ENCODE results near the gene MAPK11.

Gene MAPK11

DNA sequence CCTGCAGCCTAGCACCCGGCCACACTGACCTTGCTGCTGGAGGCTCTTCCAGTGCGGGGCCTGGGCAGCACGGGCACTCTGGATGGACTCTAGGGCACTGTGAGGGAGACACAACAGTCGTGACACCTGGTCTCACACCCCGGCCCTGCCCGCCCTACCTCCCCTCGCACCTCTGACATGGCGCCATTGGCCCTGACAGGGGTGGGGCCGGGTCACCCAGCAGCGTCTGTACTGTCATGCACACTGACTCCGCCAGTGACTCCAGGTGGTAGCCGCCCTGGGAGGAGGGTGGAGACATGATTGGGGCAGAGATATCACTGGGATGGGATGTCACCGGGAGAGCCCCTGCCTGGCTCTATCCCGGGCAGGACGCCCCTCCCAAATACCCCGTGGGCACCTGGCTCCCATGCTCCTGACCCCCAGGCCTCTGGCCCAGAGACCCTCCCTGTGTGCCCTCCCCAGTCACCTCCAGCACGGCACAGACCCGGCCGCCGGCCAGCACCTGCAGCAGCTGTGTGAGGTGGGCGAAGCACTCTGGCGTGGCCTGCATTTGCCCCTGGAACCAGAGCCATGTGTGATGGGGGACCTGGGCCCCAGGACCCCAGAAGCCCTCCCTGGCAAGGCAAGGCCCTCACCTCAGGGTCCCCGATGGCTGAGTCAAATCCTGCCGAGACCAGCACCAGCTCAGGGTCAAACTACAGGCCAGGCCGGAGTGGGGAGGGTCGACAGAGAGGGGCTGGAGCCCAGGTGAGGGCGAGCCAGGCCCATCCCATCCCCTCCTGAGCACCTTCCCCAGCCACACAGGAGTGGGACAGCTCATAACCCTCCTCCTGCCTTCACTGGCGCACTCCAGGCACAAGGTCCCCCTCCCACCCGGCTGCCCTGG lies 21.7 kb downstream of the MAPK11 start:
- DNase-seq (ENCODE audit: low spot score), result no peak

- DNase-seq (ENCODE audit: low spot score), result no peak
Observed at GRCh38 chr22:50247748-50248147, 22.4 kb downstream of the MAPK11 start.

GRCh38 chr22:50246242-50247175 lies 23.7 kb downstream of the MAPK11 start:
- no peak for DNase-seq (ENCODE audit: low spot score)

DNA sequence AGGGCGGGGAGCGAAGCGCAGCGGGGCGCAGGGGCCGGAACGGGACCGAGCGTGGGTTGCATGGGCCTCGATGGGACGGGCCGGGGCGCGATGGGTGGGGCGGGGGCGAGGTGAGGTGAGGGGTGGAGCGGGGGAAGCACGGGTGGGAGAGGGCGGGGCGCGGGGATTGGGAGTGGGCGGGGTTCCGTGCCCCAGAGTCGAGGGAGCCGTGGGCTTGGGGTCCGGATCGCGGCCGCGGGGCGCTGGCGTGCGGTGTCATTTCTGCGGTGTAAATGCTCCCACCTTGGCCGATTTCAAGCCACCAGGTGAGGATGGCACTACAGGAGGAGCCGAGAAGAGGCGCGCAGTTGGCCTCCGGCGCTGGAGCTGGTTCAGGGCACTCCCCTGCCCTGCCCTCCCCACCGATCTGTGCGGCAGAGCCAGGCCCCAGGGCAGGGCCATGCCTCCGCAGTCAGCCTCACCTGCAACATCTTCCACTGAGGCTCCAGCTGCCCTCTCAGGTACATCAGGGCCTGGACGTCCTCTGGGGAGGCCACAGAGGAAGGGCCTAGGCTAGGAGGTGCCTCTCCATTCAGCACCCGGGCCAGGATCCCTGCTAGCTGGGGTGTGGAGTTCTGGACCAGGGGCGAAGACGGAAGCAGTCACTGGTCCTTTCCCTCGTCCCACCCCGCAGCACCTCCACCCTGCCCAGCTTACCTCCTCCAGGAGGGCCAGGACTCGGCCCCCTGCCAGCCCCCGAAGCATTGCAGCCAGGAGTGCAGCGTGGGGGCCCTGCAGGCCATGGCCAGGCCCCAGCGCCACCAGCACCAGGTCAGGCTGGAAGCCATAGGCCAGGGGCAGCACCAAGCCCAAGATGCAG lies 24.7 kb downstream of the MAPK11 start:
- no peak for DNase-seq (ENCODE audit: low spot score)

DNA sequence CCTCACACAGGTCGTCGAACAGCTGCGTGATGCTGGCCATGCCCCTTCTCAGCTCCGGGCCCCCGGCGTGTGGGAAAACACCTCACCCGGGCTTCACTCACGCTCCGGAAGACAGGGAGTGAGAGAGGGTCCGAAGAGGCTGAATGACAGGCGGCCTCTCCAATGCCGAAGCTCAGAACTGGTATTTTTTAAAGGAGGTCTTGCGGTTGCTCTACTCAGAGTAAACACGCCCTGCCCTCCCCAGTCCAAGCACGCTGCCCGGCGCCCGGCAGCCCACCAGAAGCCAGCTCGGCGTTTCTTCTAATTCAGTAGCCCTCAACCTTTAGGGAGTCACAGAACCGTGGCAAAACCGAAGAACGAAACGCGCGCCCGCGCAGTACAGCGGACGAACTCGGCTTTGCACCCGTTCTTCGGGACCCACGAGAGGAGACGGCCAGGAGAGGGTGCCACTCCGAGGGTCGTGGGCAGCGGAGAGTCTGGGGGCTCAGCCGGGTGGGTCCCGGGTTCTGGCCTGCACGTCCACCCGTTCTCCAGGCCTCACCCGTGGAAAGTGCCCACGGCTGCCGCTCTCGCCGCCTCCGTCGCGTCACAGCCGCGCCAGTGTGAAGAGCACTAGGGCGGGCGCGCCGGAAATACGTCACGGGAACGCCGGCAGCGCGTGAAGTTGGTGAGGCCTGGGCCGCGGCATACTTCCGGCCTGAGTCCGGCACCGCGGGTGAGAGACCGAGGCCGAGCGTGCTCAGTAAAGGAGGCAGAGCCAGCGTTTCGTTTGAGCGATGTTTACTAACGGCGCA lies 25.6 kb downstream of the MAPK11 start, which contains the start of gene TUBGCP6:
TUBGCP6 (minus strand) TSS at position 604 of the 794 bp plus-strand sequence; CDS start at position 40, 564 bp downstream.
- DNase-seq (ENCODE audit: low spot score), result peak; percentile 90

DNA sequence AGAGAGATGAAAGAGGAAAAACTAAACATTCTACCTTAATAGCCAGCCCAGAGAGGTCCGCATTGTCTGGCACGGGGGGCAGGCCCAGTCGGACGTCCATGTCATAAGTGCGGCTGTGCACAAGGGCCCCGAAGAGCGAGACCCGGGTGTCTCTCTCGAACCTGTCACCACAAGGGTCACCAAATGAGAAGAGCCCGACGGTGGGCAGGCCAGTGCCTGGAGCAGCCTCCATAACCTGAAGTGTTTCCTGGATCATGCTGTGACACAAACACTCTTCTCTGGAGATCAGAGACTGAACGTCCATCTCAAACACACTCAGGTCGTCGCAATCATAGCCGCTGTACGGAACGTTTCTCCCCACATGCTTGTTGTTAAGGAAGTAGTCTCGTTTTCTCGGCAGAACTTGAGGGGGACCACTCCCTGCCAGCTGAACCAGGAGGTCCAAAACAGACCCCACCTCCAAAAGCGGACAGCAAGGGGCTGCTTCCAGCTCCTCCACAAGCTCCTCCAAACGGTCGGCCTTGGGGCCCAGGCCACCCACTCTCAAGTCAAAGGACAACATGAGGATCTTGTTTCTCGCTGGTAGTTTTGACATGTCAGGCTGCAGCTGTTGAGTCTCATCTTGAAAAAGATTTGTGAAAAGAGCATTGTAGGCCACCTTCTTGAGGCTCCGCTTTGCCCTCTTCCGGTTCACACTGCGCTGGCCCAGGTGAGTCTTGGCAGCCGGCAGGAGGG lies 26.3 kb downstream of the MAPK11 start:
- no peak for DNase-seq (ENCODE audit: low spot score)

GRCh38 chr22:50242406-50242949 lies 27.7 kb downstream of the MAPK11 start:
- no peak for DNase-seq (ENCODE audit: low spot score)

DNA sequence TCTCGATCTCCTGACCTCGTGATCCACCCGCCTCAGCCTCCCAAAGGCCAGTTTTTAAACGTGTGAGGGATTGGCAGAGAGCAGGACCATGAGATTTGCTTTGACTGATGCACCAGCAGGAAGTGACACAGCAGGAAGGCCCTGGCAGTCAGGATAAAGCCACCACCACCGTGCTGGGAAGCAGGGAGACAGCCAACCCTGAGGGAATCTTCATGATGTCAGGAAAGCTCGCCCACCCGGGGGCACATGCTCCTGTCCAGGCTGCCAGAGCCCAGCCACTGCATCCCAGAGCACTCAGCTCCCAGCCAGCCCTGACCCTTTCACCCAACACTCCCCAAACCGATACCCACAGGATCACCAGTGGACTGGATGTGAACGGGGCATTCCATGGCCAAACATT lies 31.4 kb downstream of the MAPK11 start:
- DNase-seq (ENCODE audit: low spot score), result no peak

DNA sequence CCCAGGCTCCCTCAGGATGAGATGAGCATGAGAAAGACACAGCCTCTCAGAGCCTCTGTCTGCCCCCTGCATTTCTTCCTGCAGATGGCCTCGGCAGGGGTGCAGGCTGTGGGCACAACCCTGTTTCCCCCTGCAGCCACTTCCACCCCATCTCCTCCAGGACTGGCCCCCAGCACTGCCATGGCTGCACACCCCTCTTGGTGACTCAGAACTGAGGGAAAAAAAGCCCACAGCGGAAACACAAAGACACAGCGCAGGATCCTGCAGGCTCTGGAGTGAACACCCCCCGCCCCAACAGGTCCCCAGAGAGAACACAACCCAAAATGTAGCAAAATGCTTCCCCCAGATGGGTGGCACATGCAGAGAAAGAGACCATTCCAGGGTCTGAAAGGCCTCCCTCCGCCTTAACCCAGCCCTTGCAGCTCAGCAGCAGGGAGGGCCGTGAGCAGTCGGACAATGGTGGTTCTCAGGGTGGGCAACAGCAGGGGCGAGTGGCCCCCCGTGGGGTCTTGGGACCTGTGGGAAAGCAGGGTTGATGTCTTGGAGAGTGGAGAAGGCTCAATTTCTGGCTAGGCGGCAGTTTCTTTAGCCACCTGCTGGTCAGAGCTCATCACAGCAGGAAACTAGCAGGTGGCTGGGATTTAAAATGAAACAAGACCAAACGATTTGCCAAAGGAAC lies 33.3 kb downstream of the MAPK11 start:
- DNase-seq (ENCODE audit: low spot score), result peak; percentile 48

GRCh38 chr22:50233223-50233622 lies 37.0 kb downstream of the MAPK11 start:
- DNase-seq (ENCODE audit: low spot score), result no peak

DNA sequence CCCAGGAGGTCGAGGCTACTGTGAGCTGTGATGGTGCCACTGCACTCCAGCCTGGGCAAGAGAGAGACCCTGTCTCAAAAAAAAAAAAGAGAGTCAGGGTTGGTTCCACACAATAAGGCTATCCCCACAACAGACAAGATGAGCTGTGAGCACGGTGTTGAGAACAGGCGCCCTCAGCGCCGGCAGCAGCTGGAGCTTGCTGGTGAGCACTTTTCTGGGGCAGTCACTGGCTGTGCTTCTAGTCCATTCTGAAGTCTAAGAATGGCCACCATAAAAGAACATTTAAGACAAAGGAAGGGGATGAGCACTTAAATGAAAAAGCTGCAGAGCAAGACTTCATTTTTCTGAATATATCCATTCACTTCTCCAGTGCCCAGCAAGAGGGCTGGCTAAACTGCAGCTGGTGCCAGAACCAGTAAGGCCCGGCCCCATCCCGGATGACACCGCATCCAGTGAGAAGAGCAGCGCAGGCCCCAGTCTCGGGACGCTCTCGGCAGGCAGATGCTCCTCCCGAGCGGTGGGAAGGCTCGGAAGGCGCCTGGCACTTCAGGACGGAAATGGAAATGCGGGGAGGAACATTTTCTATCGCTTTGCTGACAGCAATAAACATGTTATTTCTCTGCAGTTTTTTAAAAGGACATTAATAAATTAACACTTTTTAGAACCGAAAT lies 37.6 kb downstream of the MAPK11 start:
- DNase-seq (ENCODE audit: low spot score), result no peak

GRCh38 chr22:50229370-50229769 lies 40.8 kb downstream of the MAPK11 start:
- DNase-seq (ENCODE audit: low spot score), result no peak

GRCh38 chr22:50228366-50228765 lies 41.8 kb downstream of the MAPK11 start:
- no peak for DNase-seq (ENCODE audit: low spot score)

DNA sequence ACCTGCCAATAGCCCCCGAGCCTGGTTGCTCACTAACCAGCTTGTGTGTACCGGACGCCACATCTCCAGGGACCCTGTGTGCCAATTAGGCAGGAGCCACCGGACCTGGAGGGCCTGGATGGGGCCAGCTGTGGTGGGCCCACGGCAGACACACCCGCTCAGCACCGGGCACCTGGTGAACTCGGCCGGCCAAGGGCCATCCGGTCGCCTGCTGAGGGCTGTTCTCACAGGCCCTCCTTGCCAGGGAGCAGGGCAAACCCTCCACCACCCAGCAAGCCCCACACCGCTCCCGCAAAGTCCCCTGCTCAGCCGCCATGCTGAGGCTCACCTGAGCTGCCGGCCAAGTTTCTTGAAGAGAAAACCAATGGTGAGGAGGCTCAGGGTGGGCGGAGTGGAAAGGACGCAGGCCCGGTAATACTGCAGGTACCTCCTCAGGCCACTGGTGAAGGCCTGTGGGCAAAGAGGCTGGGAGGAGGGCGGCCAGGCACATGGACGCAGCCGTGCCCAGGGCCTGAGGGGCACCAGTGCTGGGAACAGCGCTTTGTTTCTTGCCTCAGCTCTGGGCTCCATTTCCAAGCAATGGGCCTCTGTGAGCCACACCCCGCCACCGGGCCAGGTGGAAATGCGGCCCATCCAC lies 42.5 kb downstream of the MAPK11 start:
- no peak for DNase-seq (ENCODE audit: low spot score)

DNA sequence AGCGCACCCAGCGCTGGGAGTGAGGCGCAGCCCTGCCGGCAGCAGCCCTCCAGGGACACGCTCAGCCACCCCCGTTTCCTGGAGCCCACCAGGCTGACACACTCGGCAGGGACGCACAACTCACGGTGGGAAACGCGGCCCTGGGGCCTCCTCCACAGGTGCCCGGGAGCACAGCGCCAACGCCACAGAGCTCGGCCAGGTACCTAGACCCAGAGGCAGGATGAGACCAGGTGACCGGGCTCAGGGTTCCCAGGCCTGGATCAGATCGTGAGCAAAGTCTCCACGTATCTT lies 43.4 kb downstream of the MAPK11 start:
- no peak for DNase-seq (ENCODE audit: low spot score)

DNA sequence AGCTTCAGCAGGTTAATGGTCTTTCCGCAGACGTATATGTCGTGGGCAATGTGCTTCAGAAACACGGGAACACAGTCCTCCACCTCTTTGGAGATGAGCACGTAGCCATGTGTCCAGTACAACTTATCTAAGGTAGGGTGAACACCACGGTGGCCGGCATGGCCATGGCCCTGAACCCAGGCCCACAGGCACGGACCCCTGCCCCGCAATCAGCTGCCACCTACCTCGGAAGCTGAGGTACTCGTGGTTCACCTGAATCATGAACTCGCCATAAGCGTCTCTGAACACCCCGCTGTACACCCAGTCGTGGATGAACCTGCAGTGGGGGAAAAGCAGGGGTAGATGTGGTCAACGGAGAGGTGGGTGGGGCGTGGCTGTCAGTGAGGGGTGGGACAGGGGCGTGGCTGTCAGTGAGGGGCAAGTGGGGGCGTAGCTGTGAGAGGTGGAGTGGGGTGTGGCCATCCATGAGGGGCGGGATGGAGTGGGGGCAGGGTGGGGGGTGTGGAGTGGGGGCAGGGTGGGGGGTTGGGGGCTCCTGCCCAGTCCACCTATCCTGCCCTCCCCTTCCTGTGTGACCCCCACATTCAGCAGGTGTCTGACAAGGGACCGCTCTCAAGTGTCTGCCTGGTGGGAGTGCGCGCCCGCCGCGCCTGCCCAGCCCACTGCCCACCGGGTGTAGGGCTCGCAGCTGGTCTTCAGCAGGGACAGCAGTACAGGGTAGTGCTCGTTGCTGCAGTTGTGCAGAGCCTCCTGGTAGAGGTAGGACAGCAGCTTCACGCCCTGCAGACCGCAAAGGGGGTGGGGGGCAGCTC lies 43.9 kb downstream of the MAPK11 start:
- no peak for DNase-seq (ENCODE audit: low spot score)

DNA sequence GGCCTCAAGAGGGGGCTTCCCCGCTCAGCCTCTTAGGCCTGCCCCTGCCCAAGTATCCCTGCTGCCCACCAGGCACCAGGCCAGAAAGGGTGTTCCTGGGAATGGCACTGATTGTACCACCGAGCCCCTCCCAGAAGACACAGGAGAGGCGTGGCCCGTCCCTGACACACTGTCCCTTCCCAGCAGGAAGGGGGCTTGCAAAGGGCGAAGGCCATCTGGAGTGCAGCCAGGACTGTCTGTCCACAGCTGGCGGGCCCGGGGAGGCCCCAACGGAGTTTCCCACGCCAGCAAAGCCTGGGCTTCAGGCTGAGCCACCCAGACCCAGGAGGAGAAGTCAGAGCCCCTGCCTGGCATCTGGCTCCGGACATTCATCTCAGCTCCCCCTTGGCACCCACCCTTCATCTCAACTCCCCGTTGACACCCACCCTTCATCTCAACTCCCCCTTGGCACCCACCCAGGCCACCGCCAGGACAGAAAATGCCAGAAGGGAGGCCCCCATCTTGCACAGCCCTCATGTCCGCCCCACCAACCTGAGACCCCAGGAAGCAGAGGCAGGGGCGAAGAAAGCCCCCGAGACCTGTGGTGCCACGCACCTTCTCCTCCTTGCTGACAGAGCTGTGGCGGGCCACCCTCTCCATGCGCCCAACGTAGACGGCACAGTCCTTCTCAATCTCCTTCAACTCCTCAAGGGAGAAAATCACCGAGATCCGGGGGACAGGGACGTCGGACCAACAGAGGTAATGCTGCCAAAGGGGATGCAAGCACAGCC lies 44.8 kb downstream of the MAPK11 start:
- no peak for DNase-seq (ENCODE audit: low spot score)
